ENCODE measurements around the gene BCL7A. TPM values are rescaled to one million over a fixed set of nuclear protein-coding genes. Genes with fewer than 3 reads are reported as not detected.

Gene BCL7A
- total and polyA plus RNA-seq, 10 of the 15 experiments (the other 5 are each of a cell fraction or from before 2014, with no cell fraction given), result 0.37 to 17.2 (median 11.7) TPM

DNA sequence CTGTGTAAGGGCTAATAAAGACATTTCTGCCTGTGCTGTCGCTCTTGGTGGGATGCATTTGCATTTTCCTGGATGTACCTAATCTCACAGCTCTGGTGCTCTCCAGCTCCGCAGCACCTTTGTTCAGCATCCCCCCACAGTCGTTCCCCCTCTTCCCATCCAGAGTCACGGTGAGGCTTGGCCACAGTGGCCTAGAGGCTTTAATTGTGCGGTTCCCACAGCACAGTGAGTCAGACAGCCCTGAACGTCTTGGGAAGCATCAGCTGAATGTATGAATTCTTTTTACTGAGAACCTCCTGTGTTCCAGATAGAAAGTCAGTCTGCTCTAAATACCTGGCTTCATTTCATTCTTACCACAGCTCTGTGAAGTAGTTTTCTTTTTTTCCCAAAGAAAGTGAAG, 85.6 kb downstream of the BCL7A start (continued):
- no peak for TF ChIP-seq ZBTB40 (IDR thresholded peaks at IDR 0.05; ENCODE audit: borderline replicate concordance)

GRCh38 chr12:122111089-122111641, 89.5 kb downstream of the BCL7A start:
- BruUV-seq (replicated peaks), result no TSS peak
- Histone ChIP-seq H4K20me1 (ENCODE audit: control insufficient read depth, insufficient read depth) (no peaks in the 10 kb centered on the region), H3K9ac (ENCODE audit: control insufficient read depth, insufficient read depth, low read length) (no peak overlapping the region), H2AFZ (ENCODE audit: control insufficient read depth, low read depth, low read length) (no peak overlapping the region), H3K4me2 (ENCODE audit: control insufficient read depth, insufficient read depth) (no peak overlapping the region), H3K27ac (ENCODE audit: control insufficient read depth, insufficient read depth) (no peak overlapping the region), H3K4me1 (ENCODE audit: control insufficient read depth, insufficient read depth, low read length) (peaks cover 4% of the 10 kb centered on the region), H3K79me2 (ENCODE audit: control insufficient read depth, insufficient read depth, low read length) (no peaks in the 10 kb centered on the region), H3K9me3 (replicated peaks; ENCODE audit: control insufficient read depth, insufficient read depth, low read length) (no peaks in the 10 kb centered on the region), H3K36me3 (ENCODE audit: control insufficient read depth in 2 of 2, insufficient read depth in 2 of 2, low read length in 1 of 2) (no peaks in the 10 kb centered on the region), H3K4me3 (no peak overlapping the region), H3K27me3 (replicated peaks in 1 of 2; ENCODE audit: control insufficient read depth in 2 of 2, insufficient read depth in 2 of 2, low read length in 1 of 2) (no peaks in the 10 kb centered on the region)
- RAD21 ChIA-PET (ENCODE audit: unreplicated experiment), result no interaction called here
- ATAC-seq (no peak), FAIRE-seq (no peak), DNase-seq (ENCODE audit: low read depth, low spot score) (no peak)
- SMC1A ChIA-PET (ENCODE audit: uncharacterized antibody, unreplicated experiment), result interaction anchor here (0.8 kb wide), 1 partner anchor 82 kb away, joined by 4 read pairs; no protein-coding TSS in a partner anchor
- WGBS (ENCODE audit: insufficient coverage, insufficient replicate concordance, low lambda C conversion rate, missing lambda C conversion rate), result 90% methylated on average over 2 of the region's 2 CpGs
- intact Hi-C loops (cut with micrococcal nuclease; ENCODE audit: unreplicated experiment) (no loop called here), in situ Hi-C loops (cut with MboI) (no loop called here)
- POLR2A ChIA-PET, result interaction anchor here (0.6 kb wide), 2 partner anchors 191 to 271 kb away, joined by 3 to 4 read pairs; no protein-coding TSS in a partner anchor
- CTCF ChIA-PET, result interaction anchor here (0.8 to 1.4 kb wide), 2 partner anchors 29 to 57 kb away, joined by 3 to 6 read pairs; no protein-coding TSS in a partner anchor
- TF ChIP-seq E2F8 (IDR thresholded peaks at IDR 0.05; ENCODE audit: low read depth, partially characterized antibody) (no peak), USF1 (IDR thresholded peaks at IDR 0.05; ENCODE audit: borderline replicate concordance, extremely low read length, insufficient read depth, low read depth, low read length) (no peak), SMARCA5 (IDR thresholded peaks at IDR 0.05) (no peak), SRF (IDR thresholded peaks at IDR 0.05; ENCODE audit: low read depth in 2 of 2, low read length in 2 of 2) (no peak), POLR2A (IDR thresholded peaks at IDR 0.05; ENCODE audit: low read depth, low read length) (no peak), ZNF622 (IDR thresholded peaks at IDR 0.05) (no peak), PAX5 (IDR thresholded peaks at IDR 0.05; ENCODE audit: borderline replicate concordance, low read depth, low read length) (no peak), CHD4 (IDR thresholded peaks at IDR 0.05) (no peak)
- TF ChIP-seq, protein P1, sequence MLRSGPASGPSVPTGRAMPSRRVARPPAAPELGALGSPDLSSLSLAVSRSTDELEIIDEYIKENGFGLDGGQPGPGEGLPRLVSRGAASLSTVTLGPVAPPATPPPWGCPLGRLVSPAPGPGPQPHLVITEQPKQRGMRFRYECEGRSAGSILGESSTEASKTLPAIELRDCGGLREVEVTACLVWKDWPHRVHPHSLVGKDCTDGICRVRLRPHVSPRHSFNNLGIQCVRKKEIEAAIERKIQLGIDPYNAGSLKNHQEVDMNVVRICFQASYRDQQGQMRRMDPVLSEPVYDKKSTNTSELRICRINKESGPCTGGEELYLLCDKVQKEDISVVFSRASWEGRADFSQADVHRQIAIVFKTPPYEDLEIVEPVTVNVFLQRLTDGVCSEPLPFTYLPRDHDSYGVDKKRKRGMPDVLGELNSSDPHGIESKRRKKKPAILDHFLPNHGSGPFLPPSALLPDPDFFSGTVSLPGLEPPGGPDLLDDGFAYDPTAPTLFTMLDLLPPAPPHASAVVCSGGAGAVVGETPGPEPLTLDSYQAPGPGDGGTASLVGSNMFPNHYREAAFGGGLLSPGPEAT (IDR thresholded peaks at IDR 0.05; ENCODE audit: low read depth), result no peak
- TF ChIP-seq, protein P2, sequence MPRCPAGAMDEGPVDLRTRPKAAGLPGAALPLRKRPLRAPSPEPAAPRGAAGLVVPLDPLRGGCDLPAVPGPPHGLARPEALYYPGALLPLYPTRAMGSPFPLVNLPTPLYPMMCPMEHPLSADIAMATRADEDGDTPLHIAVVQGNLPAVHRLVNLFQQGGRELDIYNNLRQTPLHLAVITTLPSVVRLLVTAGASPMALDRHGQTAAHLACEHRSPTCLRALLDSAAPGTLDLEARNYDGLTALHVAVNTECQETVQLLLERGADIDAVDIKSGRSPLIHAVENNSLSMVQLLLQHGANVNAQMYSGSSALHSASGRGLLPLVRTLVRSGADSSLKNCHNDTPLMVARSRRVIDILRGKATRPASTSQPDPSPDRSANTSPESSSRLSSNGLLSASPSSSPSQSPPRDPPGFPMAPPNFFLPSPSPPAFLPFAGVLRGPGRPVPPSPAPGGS (IDR thresholded peaks at IDR 0.05; ENCODE audit: borderline replicate concordance, insufficient read depth, low read depth, low read length, poor library complexity, severe bottlenecking), result no peak

Measured in GM12878 (cell line).